ENCODE results near the gene VTI1A. TPM values are rescaled to one million over a fixed set of nuclear protein-coding genes. Genes with fewer than 3 reads are reported as not detected.
"Not testable (repeated sequence)": the region's sequence is repeated elsewhere in the genome, so short reads cannot be mapped to it uniquely, and the experiment has no call there.

The VTI1A gene
- total RNA-seq, 6 experiments from 2014 or later, result 11.2 to 26.2 (median 12.3) TPM

- Histone ChIP-seq H3K4me3 (no peak overlapping the region), H3K9me3 (no peaks in the 10 kb centered on the region), H3K27ac (no peak overlapping the region), H3K36me3 (no peaks in the 10 kb centered on the region), H3K27me3 (no peaks in the 10 kb centered on the region), H3K4me1 (no peaks in the 10 kb centered on the region)
- 14% methylated on average over 3 of the region's 3 CpGs for whole genome bisulfite sequencing (ENCODE audit: insufficient coverage, low coverage, low lambda C conversion rate, missing lambda C conversion rate)
- ATAC-seq (peak; percentile 64 to 77 (median 68)), DNase-seq (no peak)
- TF ChIP-seq CTCF (IDR thresholded peaks at IDR 0.05) (no peak), POLR2A (IDR thresholded peaks at IDR 0.05) (no peak)
- intact Hi-C loops (cut with DNase I), result no loop called here
These were observed 88.5 kb downstream of the VTI1A start for GRCh38 chr10:112535531-112535951.

- DNase-seq (no peak), ATAC-seq (no peak)
- TF ChIP-seq CTCF (IDR thresholded peaks at IDR 0.05) (no peak), POLR2A (IDR thresholded peaks at IDR 0.05) (no peak)
- intact Hi-C loops (cut with DNase I), result no loop called here
- Histone ChIP-seq H3K4me3 (no peak overlapping the region), H3K36me3 (no peaks in the 10 kb centered on the region), H3K4me1 (no peaks in the 10 kb centered on the region), H3K9me3 (no peaks in the 10 kb centered on the region), H3K27me3 (no peaks in the 10 kb centered on the region), H3K27ac (no peak overlapping the region)
- 95% methylated on average over 8 of the region's 8 CpGs for WGBS (ENCODE audit: insufficient coverage, low coverage, low lambda C conversion rate, missing lambda C conversion rate)
These were observed 89.6 kb downstream of the VTI1A start for GRCh38 chr10:112536663-112537062.

- Histone ChIP-seq H3K27ac (no peak overlapping the region), H3K9me3 (no peaks in the 10 kb centered on the region), H3K4me1 (no peaks in the 10 kb centered on the region), H3K4me3 (no peak overlapping the region), H3K36me3 (no peaks in the 10 kb centered on the region), H3K27me3 (no peaks in the 10 kb centered on the region)
- WGBS (ENCODE audit: insufficient coverage, low coverage, low lambda C conversion rate, missing lambda C conversion rate), result 92% methylated on average over 7 of the region's 7 CpGs
- ATAC-seq (no peak), DNase-seq (no peak)
- TF ChIP-seq CTCF (IDR thresholded peaks at IDR 0.05) (no peak), POLR2A (IDR thresholded peaks at IDR 0.05) (no peak)
- intact Hi-C loops (cut with DNase I), result no loop called here
These were observed 91.2 kb downstream of the VTI1A start for GRCh38 chr10:112538168-112538567.

GRCh38 chr10:112539340-112539739 lies 92.3 kb downstream of the VTI1A start:
- Histone ChIP-seq H3K27me3 (no peaks in the 10 kb centered on the region), H3K4me1 (no peaks in the 10 kb centered on the region), H3K36me3 (no peaks in the 10 kb centered on the region), H3K27ac (no peak overlapping the region), H3K9me3 (no peaks in the 10 kb centered on the region), H3K4me3 (no peak overlapping the region)
- ATAC-seq (no peak), DNase-seq (no peak)
- WGBS (ENCODE audit: insufficient coverage, low coverage, low lambda C conversion rate, missing lambda C conversion rate), result 88% methylated on average over 3 of the region's 3 CpGs
- TF ChIP-seq POLR2A (IDR thresholded peaks at IDR 0.05) (no peak), CTCF (IDR thresholded peaks at IDR 0.05) (no peak)
- intact Hi-C loops (cut with DNase I), result no loop called here

- H3K4me3 ChIP-seq; H3K36me3 ChIP-seq; H3K27ac ChIP-seq; DNase-seq; H3K9me3 ChIP-seq; H3K4me1 ChIP-seq; H3K27me3 ChIP-seq; intact Hi-C loops (cut with DNase I); ATAC-seq: not testable (repeated sequence)
- 98% methylated on average over 4 of the region's 5 CpGs for WGBS (ENCODE audit: insufficient coverage, low coverage, low lambda C conversion rate, missing lambda C conversion rate)
These were observed 95.8 kb downstream of the VTI1A start for GRCh38 chr10:112542823-112543222.
